ENCODE results near the gene DEGS1.

Gene DEGS1

GRCh38 chr1:224159541-224159940, 23.5 kb upstream of the DEGS1 start:
- Histone ChIP-seq H3K36me3 (ENCODE audit: insufficient read depth, low read length) (peaks cover 47% of the 10 kb centered on the region), H3K9ac (ENCODE audit: insufficient read length) (no peak overlapping the region), H3K27ac (no peak overlapping the region), H3K4me3 (no peak overlapping the region), H3K9me3 (ENCODE audit: low read depth, low read length) (no peaks in the 10 kb centered on the region)
- TF ChIP-seq FOXP2 (optimal IDR thresholded peaks at IDR 0.05; ENCODE audit: control extremely low read depth, extremely low read length, insufficient read depth), result no peak
- no peak for TF ChIP-seq EZH2 (IDR thresholded peaks at IDR 0.05)
- no peak for TF ChIP-seq POLR2AphosphoS5 (IDR thresholded peaks at IDR 0.05; ENCODE audit: borderline replicate concordance, low read depth, low read length)
- DNase-seq (ENCODE audit: low read depth, low spot score), result no peak

- no peak overlapping the region for H3K9ac ChIP-seq (ENCODE audit: insufficient read length)
- H3K36me3 ChIP-seq (ENCODE audit: insufficient read depth, low read length), result peaks cover 47% of the 10 kb centered on the region
- DNase-seq (ENCODE audit: low read depth, low spot score), result no peak
- no peak overlapping the region for H3K4me3 ChIP-seq
- no peaks in the 10 kb centered on the region for H3K9me3 ChIP-seq (ENCODE audit: low read depth, low read length)
- no peak for TF ChIP-seq POLR2AphosphoS5 (IDR thresholded peaks at IDR 0.05; ENCODE audit: borderline replicate concordance, low read depth, low read length)
- no peak for TF ChIP-seq EZH2 (IDR thresholded peaks at IDR 0.05)
- no peak overlapping the region for H3K27ac ChIP-seq
Measured at GRCh38 chr1:224160171-224160682, 22.8 kb upstream of the DEGS1 start.

- peaks cover 34% of the 10 kb centered on the region for H3K36me3 ChIP-seq (ENCODE audit: insufficient read depth, low read length)
- no peaks in the 10 kb centered on the region for H3K9me3 ChIP-seq (ENCODE audit: low read depth, low read length)
- H3K4me3 ChIP-seq, result no peak overlapping the region
- no peak for TF ChIP-seq FOXP2 (optimal IDR thresholded peaks at IDR 0.05; ENCODE audit: control extremely low read depth, extremely low read length, insufficient read depth)
- no peak for TF ChIP-seq POLR2AphosphoS5 (IDR thresholded peaks at IDR 0.05; ENCODE audit: borderline replicate concordance, low read depth, low read length)
- TF ChIP-seq EZH2 (IDR thresholded peaks at IDR 0.05), result no peak
- no peak overlapping the region for H3K9ac ChIP-seq (ENCODE audit: insufficient read length)
- no peak for DNase-seq (ENCODE audit: low read depth, low spot score)
- no peak overlapping the region for H3K27ac ChIP-seq
Measured at GRCh38 chr1:224162768-224163167, 20.3 kb upstream of the DEGS1 start.

GRCh38 chr1:224163311-224163710, 19.7 kb upstream of the DEGS1 start:
- H3K27ac ChIP-seq, result no peak overlapping the region
- H3K9me3 ChIP-seq (ENCODE audit: low read depth, low read length), result no peaks in the 10 kb centered on the region

GRCh38 chr1:224168859-224169380, 14.1 kb upstream of the DEGS1 start:
- Histone ChIP-seq H3K27ac (no peak overlapping the region), H3K36me3 (ENCODE audit: insufficient read depth, low read length) (no peaks in the 10 kb centered on the region), H3K4me3 (no peak overlapping the region), H3K9ac (ENCODE audit: insufficient read length) (no peak overlapping the region), H3K9me3 (ENCODE audit: low read depth, low read length) (no peaks in the 10 kb centered on the region)
- TF ChIP-seq EZH2 (IDR thresholded peaks at IDR 0.05), result no peak
- TF ChIP-seq POLR2AphosphoS5 (IDR thresholded peaks at IDR 0.05; ENCODE audit: borderline replicate concordance, low read depth, low read length), result no peak
- TF ChIP-seq FOXP2 (optimal IDR thresholded peaks at IDR 0.05; ENCODE audit: control extremely low read depth, extremely low read length, insufficient read depth), result no peak
- DNase-seq (ENCODE audit: low read depth, low spot score), result no peak

More at GRCh38 chr1:224163311-224163710, 19.7 kb upstream of the DEGS1 start:
- H3K9ac ChIP-seq (ENCODE audit: insufficient read length), result no peak overlapping the region
- no peak for DNase-seq (ENCODE audit: low read depth, low spot score)
- H3K4me3 ChIP-seq, result no peak overlapping the region
- H3K36me3 ChIP-seq (ENCODE audit: insufficient read depth, low read length), result peaks cover 32% of the 10 kb centered on the region
- no peak for TF ChIP-seq EZH2 (IDR thresholded peaks at IDR 0.05)
- TF ChIP-seq POLR2AphosphoS5 (IDR thresholded peaks at IDR 0.05; ENCODE audit: borderline replicate concordance, low read depth, low read length), result no peak
- no peak for TF ChIP-seq FOXP2 (optimal IDR thresholded peaks at IDR 0.05; ENCODE audit: control extremely low read depth, extremely low read length, insufficient read depth)

- Histone ChIP-seq H3K9ac (ENCODE audit: insufficient read length) (no peak overlapping the region), H3K27ac (no peak overlapping the region), H3K36me3 (ENCODE audit: insufficient read depth, low read length) (no peaks in the 10 kb centered on the region), H3K9me3 (ENCODE audit: low read depth, low read length) (no peaks in the 10 kb centered on the region), H3K4me3 (no peak overlapping the region)
- DNase-seq (ENCODE audit: low read depth, low spot score), result no peak
- no peak for TF ChIP-seq POLR2AphosphoS5 (IDR thresholded peaks at IDR 0.05; ENCODE audit: borderline replicate concordance, low read depth, low read length)
- TF ChIP-seq FOXP2 (optimal IDR thresholded peaks at IDR 0.05; ENCODE audit: control extremely low read depth, extremely low read length, insufficient read depth), result no peak
- TF ChIP-seq EZH2 (IDR thresholded peaks at IDR 0.05), result no peak
Measured at GRCh38 chr1:224169718-224170270, 13.2 kb upstream of the DEGS1 start.

- H3K27ac ChIP-seq, result no peak overlapping the region
- H3K36me3 ChIP-seq (ENCODE audit: insufficient read depth, low read length), result no peaks in the 10 kb centered on the region
- no peaks in the 10 kb centered on the region for H3K9me3 ChIP-seq (ENCODE audit: low read depth, low read length)
- H3K4me3 ChIP-seq, result no peak overlapping the region
- DNase-seq (ENCODE audit: low read depth, low spot score), result no peak
- H3K9ac ChIP-seq (ENCODE audit: insufficient read length), result no peak overlapping the region
- TF ChIP-seq FOXP2 (optimal IDR thresholded peaks at IDR 0.05; ENCODE audit: control extremely low read depth, extremely low read length, insufficient read depth) (no peak), POLR2AphosphoS5 (IDR thresholded peaks at IDR 0.05; ENCODE audit: borderline replicate concordance, low read depth, low read length) (no peak), EZH2 (IDR thresholded peaks at IDR 0.05) (no peak)
Measured at GRCh38 chr1:224170343-224170742, 12.7 kb upstream of the DEGS1 start.

- Histone ChIP-seq H3K4me3 (no peak overlapping the region), H3K9ac (ENCODE audit: insufficient read length) (no peak overlapping the region), H3K9me3 (ENCODE audit: low read depth, low read length) (no peaks in the 10 kb centered on the region), H3K36me3 (ENCODE audit: insufficient read depth, low read length) (no peaks in the 10 kb centered on the region), H3K27ac (no peak overlapping the region)
- TF ChIP-seq EZH2 (IDR thresholded peaks at IDR 0.05) (no peak), FOXP2 (optimal IDR thresholded peaks at IDR 0.05; ENCODE audit: control extremely low read depth, extremely low read length, insufficient read depth) (no peak), POLR2AphosphoS5 (IDR thresholded peaks at IDR 0.05; ENCODE audit: borderline replicate concordance, low read depth, low read length) (no peak)
- no peak for DNase-seq (ENCODE audit: low read depth, low spot score)
Measured at GRCh38 chr1:224170748-224171478, 12.1 kb upstream of the DEGS1 start.
